Tibial nerve (tissue), 4 donors: ENCODE data around the gene WNT16. TPM values are rescaled to one million over a fixed set of nuclear protein-coding genes. Genes with fewer than 3 reads are reported as not detected.

Source experiments
- DNase-seq, 2 donors: peaks; one replicate each; pipeline ENCODE4 v3.0.0-alpha.2; 2019; ENCODE audit warnings: low spot score in 2 of 2
- H3K27ac ChIP-seq, 4 donors: fragments of 200-600 bp; sonication (generic) in 3 of 4; one replicate each; pipeline ENCODE4 v1.5.1; 2017 to 2019; ENCODE audit warnings: mild to moderate bottlenecking in 1 of 4
- H3K27me3 ChIP-seq, 2 donors: fragments of 200-600 bp; sonication (generic) in 1 of 2; one replicate each; pipeline versions ENCODE4 v1.5.1 to v1.6.0; 2017 to 2019
- H3K36me3 ChIP-seq, 3 donors: fragments of 200-600 bp; sonication (generic); one replicate each; pipeline ENCODE4 v1.5.1; 2018 to 2019
- H3K4me1 ChIP-seq, 4 donors: fragments of 200-600 bp; sonication (generic) in 3 of 4; one replicate each; pipeline ENCODE4 v1.5.1; 2017 to 2019
- H3K4me3 ChIP-seq, 4 donors: fragments of 200-600 bp; sonication (generic) in 3 of 4; one replicate each; pipeline ENCODE4 v1.5.1; 2017 to 2019; ENCODE audit warnings: mild to moderate bottlenecking in 1 of 4, moderate library complexity in 1 of 4
- H3K9me3 ChIP-seq, 4 donors: fragments of 200-600 bp; sonication (generic) in 3 of 4; one replicate each; pipeline ENCODE4 v1.5.1; 2017 to 2019
- EP300 ChIP-seq, 2 donors: sonication (generic); formaldehyde crosslinking; IDR thresholded peaks; one replicate each; pipeline ENCODE4 v1.6.1; 2017; ENCODE audit warnings: antibody characterized with exemption in 2 of 2, mild to moderate bottlenecking in 1 of 2
- POLR2A ChIP-seq, 2 donors: fragments of 450-650 bp; IDR thresholded peaks; one replicate each; pipeline ENCODE4 v1.6.1; 2017; ENCODE audit warnings: antibody characterized with exemption in 2 of 2, mild to moderate bottlenecking in 2 of 2, moderate library complexity in 2 of 2
- WGBS, 2 donors: methylation state at CpG; one replicate each; pipeline ENCODE4 v1.1.5; 2018; 5-methylcytosine and 5-hydroxymethylcytosine counted together
- total RNA-seq, 4 donors: library from RNA; depleted of rRNA; stranded (reverse); fragments of >200 nt; gene quantifications; one replicate each; pipeline ENCODE4 v1.1.0, GENCODE V29; 2016
- TF ChIP-seq, protein P1 (sequence below), 5 experiments: fragments of 200-600 bp in 3 of 5; fragments of 450-650 bp in 2 of 5; sonication (generic) in 3 of 5; IDR thresholded peaks; one replicate each; pipeline ENCODE4 v1.5.1; 2016 to 2019; ENCODE audit warnings: antibody characterized with exemption in 5 of 5, mild to moderate bottlenecking in 3 of 5, moderate library complexity in 2 of 5

WNT16 gene
- total RNA-seq, 4 donors from 2014 or later: 0.20 to 0.21 TPM; not detected in 2

DNA sequence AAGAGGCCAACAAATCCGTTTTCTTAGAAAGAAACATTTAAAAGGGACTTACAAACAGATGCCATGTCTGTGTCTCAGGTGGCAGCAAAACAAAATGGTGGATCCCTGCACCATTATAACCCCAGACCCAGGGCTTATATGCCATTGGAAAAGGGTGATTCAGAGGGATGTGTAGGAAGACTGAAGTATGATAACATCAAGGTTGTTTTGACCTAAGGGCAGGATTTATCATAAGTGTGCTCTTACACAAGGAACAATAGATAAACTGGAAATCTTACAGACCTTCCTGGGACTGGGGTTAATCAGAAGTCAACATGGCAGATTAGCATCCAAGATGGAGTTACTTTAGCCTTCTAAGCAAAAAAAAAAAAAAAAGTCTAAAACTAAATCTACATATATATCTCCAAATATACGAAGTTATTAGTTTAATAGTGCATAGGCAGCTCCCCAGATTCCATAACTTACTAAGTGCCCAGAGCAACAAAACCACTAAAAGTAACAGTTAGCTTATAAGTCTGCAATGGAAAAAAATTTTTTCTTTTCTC is 34.3 kb upstream of the WNT16 start:
- Histone ChIP-seq H3K27ac (no peak overlapping the region), H3K4me3 (no peak overlapping the region), H3K36me3 (peaks cover 0 to 50% (median 4%) of the 10 kb centered on the region in 3 donors), H3K4me1 (no peaks in the 10 kb centered on the region), H3K27me3 (no peaks in the 10 kb centered on the region), H3K9me3 (peaks cover 0 to 4% (median 0%) of the 10 kb centered on the region in 4 donors)
- TF ChIP-seq EP300 (IDR thresholded peaks at IDR 0.05) (no peak), POLR2A (IDR thresholded peaks at IDR 0.05) (no peak)
- TF ChIP-seq, protein P1, sequence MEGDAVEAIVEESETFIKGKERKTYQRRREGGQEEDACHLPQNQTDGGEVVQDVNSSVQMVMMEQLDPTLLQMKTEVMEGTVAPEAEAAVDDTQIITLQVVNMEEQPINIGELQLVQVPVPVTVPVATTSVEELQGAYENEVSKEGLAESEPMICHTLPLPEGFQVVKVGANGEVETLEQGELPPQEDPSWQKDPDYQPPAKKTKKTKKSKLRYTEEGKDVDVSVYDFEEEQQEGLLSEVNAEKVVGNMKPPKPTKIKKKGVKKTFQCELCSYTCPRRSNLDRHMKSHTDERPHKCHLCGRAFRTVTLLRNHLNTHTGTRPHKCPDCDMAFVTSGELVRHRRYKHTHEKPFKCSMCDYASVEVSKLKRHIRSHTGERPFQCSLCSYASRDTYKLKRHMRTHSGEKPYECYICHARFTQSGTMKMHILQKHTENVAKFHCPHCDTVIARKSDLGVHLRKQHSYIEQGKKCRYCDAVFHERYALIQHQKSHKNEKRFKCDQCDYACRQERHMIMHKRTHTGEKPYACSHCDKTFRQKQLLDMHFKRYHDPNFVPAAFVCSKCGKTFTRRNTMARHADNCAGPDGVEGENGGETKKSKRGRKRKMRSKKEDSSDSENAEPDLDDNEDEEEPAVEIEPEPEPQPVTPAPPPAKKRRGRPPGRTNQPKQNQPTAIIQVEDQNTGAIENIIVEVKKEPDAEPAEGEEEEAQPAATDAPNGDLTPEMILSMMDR (IDR thresholded peaks at IDR 0.05): no peak
- DNase-seq: no peak
- WGBS, 2 donors: 84 to 85% methylated on average over 2 of the region's 2 CpGs

- TF ChIP-seq POLR2A (IDR thresholded peaks at IDR 0.05) (no peak), EP300 (IDR thresholded peaks at IDR 0.05) (no peak)
- TF ChIP-seq, protein P1 (IDR thresholded peaks at IDR 0.05): no peak
- Histone ChIP-seq H3K27ac (no peak overlapping the region), H3K4me1 (no peaks in the 10 kb centered on the region), H3K36me3 (peaks cover 0 to 25% (median 4%) of the 10 kb centered on the region in 3 donors), H3K27me3 (no peaks in the 10 kb centered on the region), H3K9me3 (no peaks in the 10 kb centered on the region), H3K4me3 (no peak overlapping the region)
- no peak for DNase-seq
- 26 to 36% methylated on average over 2 of the region's 2 CpGs for WGBS, 2 donors
Observed at GRCh38 chr7:121297843-121298242, 31.0 kb upstream of the WNT16 start.

- no peak for DNase-seq
- TF ChIP-seq POLR2A (IDR thresholded peaks at IDR 0.05): no peak
- TF ChIP-seq EP300 (IDR thresholded peaks at IDR 0.05): no peak
- TF ChIP-seq, protein P1 (IDR thresholded peaks at IDR 0.05): no peak
- Histone ChIP-seq H3K9me3 (no peaks in the 10 kb centered on the region), H3K4me3 (no peak overlapping the region), H3K27me3 (no peaks in the 10 kb centered on the region), H3K36me3 (peaks cover 0 to 16% (median 4%) of the 10 kb centered on the region in 3 donors), H3K27ac (no peak overlapping the region), H3K4me1 (no peaks in the 10 kb centered on the region)
- 64 to 69% methylated on average over 2 of the region's 2 CpGs for WGBS, 2 donors
Observed at GRCh38 chr7:121298831-121299239, 30.0 kb upstream of the WNT16 start.

DNA sequence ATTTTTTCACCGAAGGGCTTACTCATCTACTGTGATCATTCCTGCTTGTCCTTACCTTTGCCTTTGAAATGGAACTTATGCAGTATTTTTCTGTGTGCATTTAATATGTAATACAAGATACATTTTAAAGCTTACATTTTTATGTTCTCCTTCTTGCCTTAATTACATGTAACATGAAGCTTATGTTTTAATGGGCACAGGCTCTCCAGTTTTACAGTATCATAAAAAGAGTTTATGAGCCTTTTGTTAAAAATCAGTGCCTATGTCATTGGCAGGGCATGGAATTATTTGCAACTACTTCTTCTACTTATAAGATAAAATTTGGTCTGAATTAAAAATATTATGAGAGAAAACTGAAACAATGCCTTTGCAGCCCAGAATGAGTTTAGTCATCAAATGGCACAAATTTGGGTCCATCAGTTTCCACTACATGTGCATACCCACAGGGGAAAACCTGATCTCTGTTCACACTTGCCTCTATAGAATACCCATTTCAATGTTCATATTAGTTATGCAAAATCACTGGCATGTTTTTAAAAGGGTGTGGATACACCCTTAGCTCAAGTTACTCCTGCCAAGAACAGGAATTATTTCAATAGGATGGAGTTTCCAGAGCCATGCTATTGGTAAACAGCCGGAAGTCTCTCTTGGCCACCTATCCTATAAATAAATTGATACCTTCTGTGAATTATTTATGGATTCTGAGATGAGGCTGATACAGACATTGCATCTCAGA is 27.9 kb upstream of the WNT16 start:
- no peaks in the 10 kb centered on the region for H3K27me3 ChIP-seq
- TF ChIP-seq POLR2A (IDR thresholded peaks at IDR 0.05) (no peak), EP300 (IDR thresholded peaks at IDR 0.05) (no peak)
- TF ChIP-seq, protein P1 (IDR thresholded peaks at IDR 0.05): no peak
- WGBS, 2 donors: 85 to 93% methylated on average over 2 of the region's 2 CpGs
- no peak for DNase-seq
- no peak overlapping the region for H3K4me3 ChIP-seq
- H3K9me3 ChIP-seq: no peaks in the 10 kb centered on the region
- H3K27ac ChIP-seq: no peak overlapping the region
- H3K36me3 ChIP-seq: peaks cover 0 to 6% (median 4%) of the 10 kb centered on the region in 3 donors
- H3K4me1 ChIP-seq: no peaks in the 10 kb centered on the region
